Activated CD4-positive, alpha-beta memory T cell treated with anti-CD3 and anti-CD28 coated beads, Interleukin-2, amount 10 ng/mL, durations not matched to agents 7 days and 5 days (primary cell): ENCODE data around the gene RIMS1. TPM values are rescaled to one million over a fixed set of nuclear protein-coding genes. Genes with fewer than 3 reads are reported as not detected.

Experiments
- CTCF ChIA-PET: fragments of 350-600 bp; sonication (Branson Sonifier 250); formaldehyde crosslinking; loops from one replicate; lab custom pipeline; 2021; ENCODE audit warnings: antibody characterized with exemption, inconsistent platforms; lab: Charles Lee
- POLR2A ChIA-PET: fragments of 350-600 bp; sonication (Branson Sonifier 250); formaldehyde crosslinking; loops from one replicate; lab custom pipeline; 2021; ENCODE audit warnings: antibody characterized with exemption; lab: Charles Lee
- DNase-seq: peaks from one replicate; pipeline ENCODE4 v3.0.0-alpha.2; 2020
- H3K27ac Mint-ChIP-seq: one replicate; pipeline ENCODE4 v1.8.0; 2021; ENCODE audit warnings: mild to moderate bottlenecking, mixed read lengths
- H3K27me3 Mint-ChIP-seq: one replicate; pipeline ENCODE4 v1.8.0; 2021; ENCODE audit warnings: mixed read lengths
- H3K36me3 Mint-ChIP-seq: one replicate; pipeline ENCODE4 v1.8.0; 2021; ENCODE audit warnings: low read depth, mixed read lengths
- H3K4me1 Mint-ChIP-seq: one replicate; pipeline ENCODE4 v1.8.0; 2021; ENCODE audit warnings: mixed read lengths
- H3K4me3 Mint-ChIP-seq: one replicate; pipeline ENCODE4 v1.8.0; 2021; ENCODE audit warnings: mild to moderate bottlenecking, mixed read lengths
- H3K9me3 Mint-ChIP-seq: one replicate; pipeline ENCODE4 v1.8.0; 2021; ENCODE audit warnings: mixed read lengths
- total RNA-seq, 2 experiments: library from RNA; stranded (reverse); gene quantifications; one replicate each; pipeline ENCODE4 v1.2.3, GENCODE V29; 2021

The RIMS1 gene, protein sequence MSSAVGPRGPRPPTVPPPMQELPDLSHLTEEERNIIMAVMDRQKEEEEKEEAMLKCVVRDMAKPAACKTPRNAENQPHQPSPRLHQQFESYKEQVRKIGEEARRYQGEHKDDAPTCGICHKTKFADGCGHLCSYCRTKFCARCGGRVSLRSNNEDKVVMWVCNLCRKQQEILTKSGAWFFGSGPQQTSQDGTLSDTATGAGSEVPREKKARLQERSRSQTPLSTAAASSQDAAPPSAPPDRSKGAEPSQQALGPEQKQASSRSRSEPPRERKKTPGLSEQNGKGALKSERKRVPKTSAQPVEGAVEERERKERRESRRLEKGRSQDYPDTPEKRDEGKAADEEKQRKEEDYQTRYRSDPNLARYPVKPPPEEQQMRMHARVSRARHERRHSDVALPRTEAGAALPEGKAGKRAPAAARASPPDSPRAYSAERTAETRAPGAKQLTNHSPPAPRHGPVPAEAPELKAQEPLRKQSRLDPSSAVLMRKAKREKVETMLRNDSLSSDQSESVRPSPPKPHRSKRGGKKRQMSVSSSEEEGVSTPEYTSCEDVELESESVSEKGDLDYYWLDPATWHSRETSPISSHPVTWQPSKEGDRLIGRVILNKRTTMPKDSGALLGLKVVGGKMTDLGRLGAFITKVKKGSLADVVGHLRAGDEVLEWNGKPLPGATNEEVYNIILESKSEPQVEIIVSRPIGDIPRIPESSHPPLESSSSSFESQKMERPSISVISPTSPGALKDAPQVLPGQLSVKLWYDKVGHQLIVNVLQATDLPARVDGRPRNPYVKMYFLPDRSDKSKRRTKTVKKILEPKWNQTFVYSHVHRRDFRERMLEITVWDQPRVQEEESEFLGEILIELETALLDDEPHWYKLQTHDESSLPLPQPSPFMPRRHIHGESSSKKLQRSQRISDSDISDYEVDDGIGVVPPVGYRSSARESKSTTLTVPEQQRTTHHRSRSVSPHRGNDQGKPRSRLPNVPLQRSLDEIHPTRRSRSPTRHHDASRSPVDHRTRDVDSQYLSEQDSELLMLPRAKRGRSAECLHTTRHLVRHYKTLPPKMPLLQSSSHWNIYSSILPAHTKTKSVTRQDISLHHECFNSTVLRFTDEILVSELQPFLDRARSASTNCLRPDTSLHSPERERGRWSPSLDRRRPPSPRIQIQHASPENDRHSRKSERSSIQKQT (N-terminal part only)
- total RNA-seq, result not detected

DNA sequence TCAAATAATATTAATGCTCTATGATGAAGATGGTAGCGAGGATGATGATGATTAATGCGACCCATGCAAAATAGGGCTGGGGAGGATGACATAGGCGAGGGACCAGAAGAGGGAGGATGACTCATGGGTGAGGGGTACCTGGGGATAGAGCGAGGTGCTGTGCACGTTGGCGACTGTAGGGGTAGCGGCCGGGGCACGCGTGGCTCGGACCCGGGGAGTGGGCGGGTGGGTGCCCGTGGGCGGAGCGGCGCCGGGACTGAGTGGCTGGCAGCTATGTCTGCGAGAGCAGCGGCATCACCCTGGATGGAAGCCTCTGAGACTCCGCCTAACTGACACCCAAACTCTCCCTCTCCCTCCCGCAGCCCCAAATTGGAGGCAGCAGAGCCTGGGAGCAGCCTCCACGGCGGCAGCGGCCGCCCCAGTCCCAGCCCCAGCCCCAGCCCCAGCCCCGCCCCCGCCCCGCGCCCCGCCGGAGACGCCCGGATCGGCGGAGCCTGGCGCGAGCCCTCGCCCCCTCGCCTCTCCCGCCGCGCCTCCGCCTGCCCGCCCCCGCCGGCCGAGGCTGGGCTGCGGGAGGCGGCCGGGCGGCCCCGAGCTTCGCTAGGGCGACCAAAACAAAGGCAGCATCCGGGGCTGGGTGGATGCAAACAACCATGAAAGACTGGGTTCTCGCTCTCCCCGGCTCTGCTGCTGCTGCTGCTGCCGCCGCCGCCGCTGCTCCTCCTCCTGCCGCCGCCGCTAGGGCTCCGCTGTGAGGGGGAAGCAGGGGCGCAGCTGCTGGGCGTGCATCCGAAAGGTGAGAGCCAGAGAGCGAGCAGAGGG is at the start of gene RIMS1:
Gene RIMS1, plus strand, starts transcription at position 367 of the 822 bp plus-strand sequence. CDS start 474 bp downstream, outside the sequence.
- no peak within 1 kb of the TSS for H3K4me3 Mint-ChIP-seq
- peaks cover 2% of the 10 kb centered on the region for H3K4me1 Mint-ChIP-seq
- ChIA-PET CTCF (no interaction called here), POLR2A (no interaction called here)
- no peak for DNase-seq
- no peaks in the 10 kb centered on the region for H3K36me3 Mint-ChIP-seq
- no peaks in the 10 kb centered on the region for H3K9me3 Mint-ChIP-seq
- H3K27me3 Mint-ChIP-seq, result peaks cover 20% of the 10 kb centered on the region
- H3K27ac Mint-ChIP-seq, result no peak within 1 kb of the TSS

DNA sequence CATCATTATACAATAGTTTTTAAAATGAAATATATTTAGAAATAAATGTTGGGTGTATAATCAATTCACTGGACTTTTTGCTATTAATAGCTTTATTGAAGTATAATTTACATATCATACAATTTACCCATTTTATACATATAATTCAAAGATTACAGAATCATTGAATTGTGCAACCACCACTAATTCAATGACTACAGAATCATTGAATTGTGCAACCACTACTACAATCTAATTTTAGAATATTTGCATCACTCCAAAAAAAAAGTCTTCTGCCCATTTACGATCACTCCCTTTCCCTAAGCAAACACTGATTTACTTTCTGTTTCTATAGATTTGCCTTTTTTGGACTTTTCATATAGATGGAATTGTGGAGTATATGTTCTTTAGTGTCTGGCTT is 35.1 kb upstream of the RIMS1 start:
- no peak overlapping the region for H3K27ac Mint-ChIP-seq
- ChIA-PET POLR2A (no interaction called here), CTCF (no interaction called here)
- peaks cover 5% of the 10 kb centered on the region for H3K9me3 Mint-ChIP-seq
- no peak overlapping the region for H3K4me3 Mint-ChIP-seq
- H3K36me3 Mint-ChIP-seq, result no peaks in the 10 kb centered on the region
- DNase-seq, result no peak
- no peaks in the 10 kb centered on the region for H3K27me3 Mint-ChIP-seq
- H3K4me1 Mint-ChIP-seq, result no peaks in the 10 kb centered on the region

DNA sequence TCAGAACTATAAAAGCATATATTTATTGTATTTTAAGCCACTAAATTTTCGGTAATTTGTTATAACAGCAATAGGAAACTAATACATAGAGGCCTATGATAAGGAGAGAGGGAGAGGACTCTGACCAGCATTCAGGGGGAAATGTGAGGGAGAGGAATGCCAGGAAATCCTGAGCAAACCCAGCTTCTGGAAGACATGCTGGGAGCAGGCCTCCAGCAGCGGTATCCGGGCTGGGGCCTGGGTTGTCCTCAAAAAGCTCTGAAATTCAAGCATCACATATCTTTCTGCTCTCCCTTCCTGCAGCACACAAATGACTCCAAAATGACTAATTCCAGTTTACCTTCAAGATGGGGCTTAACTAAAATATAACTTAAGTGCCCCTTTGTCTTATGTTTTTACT is 33.4 kb upstream of the RIMS1 start:
- Mint-ChIP-seq H3K4me3 (no peak overlapping the region), H3K4me1 (no peaks in the 10 kb centered on the region), H3K27me3 (no peaks in the 10 kb centered on the region), H3K27ac (no peak overlapping the region), H3K36me3 (no peaks in the 10 kb centered on the region), H3K9me3 (peaks cover 5% of the 10 kb centered on the region)
- POLR2A ChIA-PET, result no interaction called here
- CTCF ChIA-PET, result no interaction called here
- DNase-seq, result no peak

DNA sequence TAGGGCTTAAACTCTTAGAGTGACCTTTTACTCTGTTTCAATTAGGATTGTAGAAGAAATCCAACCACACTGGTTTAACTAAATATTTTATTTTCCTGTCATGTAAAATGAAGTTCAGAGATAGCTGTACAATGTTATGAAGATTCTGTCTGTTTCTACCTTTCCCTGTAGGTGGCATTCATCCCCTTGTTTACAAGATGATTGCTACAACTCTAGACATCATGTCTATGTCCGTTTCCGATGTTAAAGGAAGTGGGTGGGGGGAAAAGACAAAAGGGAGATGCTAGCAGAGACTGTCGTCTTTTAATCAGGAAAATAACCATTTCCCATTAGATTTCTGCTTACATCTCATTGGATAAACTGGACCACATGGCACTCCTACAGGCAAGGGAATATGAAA is 30.9 kb upstream of the RIMS1 start:
- no peak for DNase-seq
- ChIA-PET POLR2A (no interaction called here), CTCF (no interaction called here)
- no peak overlapping the region for H3K4me3 Mint-ChIP-seq
- H3K27ac Mint-ChIP-seq, result no peak overlapping the region
- no peaks in the 10 kb centered on the region for H3K36me3 Mint-ChIP-seq
- no peaks in the 10 kb centered on the region for H3K4me1 Mint-ChIP-seq
- no peaks in the 10 kb centered on the region for H3K27me3 Mint-ChIP-seq
- peaks cover 5% of the 10 kb centered on the region for H3K9me3 Mint-ChIP-seq

DNA sequence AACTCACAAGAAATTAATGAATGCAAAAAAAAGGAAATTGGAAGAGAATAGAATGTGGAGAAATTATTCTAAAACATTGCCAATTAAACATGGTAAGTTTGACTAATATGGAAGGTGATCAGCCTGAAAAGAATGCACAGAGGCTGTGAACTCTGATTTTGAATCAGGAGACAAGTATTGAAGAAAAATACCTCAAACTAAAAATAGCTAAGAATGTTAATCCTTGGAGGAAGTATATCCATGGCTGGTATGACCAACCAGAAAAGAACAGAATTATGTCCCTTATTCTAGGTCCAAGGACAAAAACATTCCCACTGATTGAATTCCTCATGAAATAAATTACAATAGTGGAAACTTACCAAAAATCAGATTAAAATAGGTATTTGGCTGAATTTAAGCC is 7.3 kb upstream of the RIMS1 start:
- Mint-ChIP-seq H3K27ac (no peak overlapping the region), H3K4me1 (no peaks in the 10 kb centered on the region), H3K4me3 (no peak overlapping the region), H3K9me3 (no peaks in the 10 kb centered on the region), H3K36me3 (no peaks in the 10 kb centered on the region), H3K27me3 (no peaks in the 10 kb centered on the region)
- DNase-seq, result no peak
- ChIA-PET CTCF (no interaction called here), POLR2A (no interaction called here)

DNA sequence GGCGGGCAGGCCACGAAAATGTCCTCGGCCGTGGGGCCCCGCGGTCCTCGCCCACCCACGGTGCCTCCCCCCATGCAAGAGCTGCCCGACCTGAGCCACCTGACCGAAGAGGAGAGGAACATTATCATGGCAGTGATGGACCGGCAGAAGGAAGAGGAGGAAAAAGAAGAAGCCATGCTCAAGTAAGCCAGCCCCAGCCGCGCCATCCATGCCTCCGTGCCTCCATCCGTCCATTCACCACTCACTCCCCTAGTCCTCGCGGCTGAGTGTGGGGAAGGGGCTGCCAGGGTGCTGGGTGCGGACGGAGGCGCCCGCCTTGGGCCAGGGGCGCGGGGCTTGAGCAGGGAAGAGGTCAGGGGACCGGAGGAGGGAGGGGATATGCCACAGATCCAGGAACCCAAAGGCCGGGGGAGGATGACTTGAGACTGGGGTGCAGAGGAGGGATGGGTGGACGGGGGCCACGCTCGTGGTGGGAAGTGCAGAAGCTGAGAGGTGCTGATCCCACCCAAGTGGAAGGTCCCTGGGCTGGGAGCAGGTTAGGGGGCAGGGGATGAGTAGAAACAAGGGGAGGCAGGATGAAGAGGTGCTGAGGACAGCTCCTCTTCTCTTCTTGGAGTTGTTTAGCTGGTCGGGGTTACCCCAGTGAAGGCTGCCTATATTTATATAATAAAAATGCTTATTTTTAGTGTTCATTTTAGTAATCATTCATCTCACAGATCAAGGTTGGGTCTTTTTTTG is 825 bp downstream of the RIMS1 start:
- H3K4me1 Mint-ChIP-seq, result peaks cover 2% of the 10 kb centered on the region
- no peak overlapping the region for H3K27ac Mint-ChIP-seq
- no peaks in the 10 kb centered on the region for H3K36me3 Mint-ChIP-seq
- no peak overlapping the region for H3K4me3 Mint-ChIP-seq
- DNase-seq, result no peak
- no peaks in the 10 kb centered on the region for H3K9me3 Mint-ChIP-seq
- ChIA-PET POLR2A (no interaction called here), CTCF (no interaction called here)
- peaks cover 20% of the 10 kb centered on the region for H3K27me3 Mint-ChIP-seq

DNA sequence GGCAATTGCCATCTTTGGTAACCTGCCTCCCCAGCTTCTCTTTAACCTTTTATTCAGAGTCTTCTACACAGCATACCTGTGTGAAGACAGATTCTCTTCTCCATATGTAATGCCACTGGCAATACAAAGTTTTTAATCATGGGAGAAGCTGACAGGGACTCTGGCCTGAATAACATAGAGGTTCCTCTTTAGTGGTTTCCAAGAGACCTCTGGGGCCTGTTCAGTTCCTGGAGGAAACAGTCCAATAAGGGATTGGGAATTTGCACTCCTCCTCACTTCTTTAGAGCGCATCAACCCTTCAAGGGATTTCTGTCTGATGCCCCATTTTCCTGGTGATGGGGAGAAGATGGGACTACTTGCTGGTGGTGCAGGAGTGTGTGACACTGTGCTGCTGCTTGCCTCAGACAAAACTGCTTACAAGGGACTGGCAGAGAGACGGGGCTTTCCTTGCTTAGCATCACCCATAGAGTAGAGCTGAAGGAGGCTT is 1.4 kb downstream of the RIMS1 start:
- no peak for DNase-seq
- Mint-ChIP-seq H3K27me3 (peaks cover 20% of the 10 kb centered on the region), H3K36me3 (no peaks in the 10 kb centered on the region), H3K27ac (no peak overlapping the region), H3K9me3 (no peaks in the 10 kb centered on the region), H3K4me3 (no peak overlapping the region), H3K4me1 (peaks cover 2% of the 10 kb centered on the region)
- ChIA-PET CTCF (no interaction called here), POLR2A (no interaction called here)

DNA sequence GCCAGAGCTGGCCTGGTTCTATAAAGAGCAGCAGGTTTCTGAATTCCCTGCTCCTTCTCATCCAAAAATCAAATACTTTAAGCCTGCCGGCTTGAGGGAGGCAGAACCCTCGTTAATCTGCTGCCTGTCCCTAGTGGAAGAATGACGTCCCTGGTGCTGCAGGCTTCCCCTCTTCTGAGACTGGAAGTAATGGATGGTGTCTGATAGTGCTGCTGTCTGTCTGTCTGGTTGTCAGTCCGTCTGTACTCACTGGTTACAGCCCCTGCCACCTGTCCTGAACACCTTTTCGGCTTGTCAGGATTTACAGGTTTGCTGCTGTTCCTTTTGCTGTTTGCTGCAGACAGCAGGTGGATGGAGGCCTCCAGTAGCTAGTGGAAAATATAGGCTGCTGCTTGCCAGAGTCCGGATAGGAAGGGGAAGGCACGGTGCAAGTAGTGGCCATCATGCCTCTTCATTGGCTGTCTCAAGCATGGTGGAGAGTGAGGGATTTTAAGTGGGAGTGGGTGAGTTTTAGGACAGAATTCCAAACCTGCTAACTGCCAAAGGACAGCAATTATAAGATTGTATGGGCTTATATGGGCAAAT is 2.5 kb downstream of the RIMS1 start:
- no peak overlapping the region for H3K27ac Mint-ChIP-seq

DNA sequence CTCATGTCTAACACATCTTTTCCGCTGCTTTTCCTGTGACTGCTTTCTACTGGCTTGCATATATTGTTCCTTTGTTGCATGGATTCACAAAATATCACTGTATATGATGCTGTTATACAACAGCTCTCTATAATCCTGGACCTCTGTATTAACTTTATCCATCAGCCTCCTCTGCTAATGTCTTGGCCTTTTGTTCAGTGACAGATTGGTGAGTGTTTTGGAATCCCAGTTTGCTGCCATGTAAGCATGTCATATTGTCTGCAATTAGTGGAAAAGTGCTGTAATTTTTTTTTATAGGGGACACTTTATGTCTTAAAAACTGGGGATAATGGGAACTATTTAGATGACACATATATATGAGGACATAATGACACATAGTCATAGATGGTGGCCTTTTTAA is 3.0 kb downstream of the RIMS1 start:
- CTCF ChIA-PET, result no interaction called here

More for the DNA sequence above, 2.5 kb downstream of the RIMS1 start:
- POLR2A ChIA-PET, result no interaction called here
- Mint-ChIP-seq H3K4me1 (peaks cover 2% of the 10 kb centered on the region), H3K27me3 (peaks cover 20% of the 10 kb centered on the region), H3K36me3 (no peaks in the 10 kb centered on the region), H3K4me3 (no peak overlapping the region), H3K9me3 (no peaks in the 10 kb centered on the region)
- no peak for DNase-seq
- CTCF ChIA-PET, result no interaction called here

DNA sequence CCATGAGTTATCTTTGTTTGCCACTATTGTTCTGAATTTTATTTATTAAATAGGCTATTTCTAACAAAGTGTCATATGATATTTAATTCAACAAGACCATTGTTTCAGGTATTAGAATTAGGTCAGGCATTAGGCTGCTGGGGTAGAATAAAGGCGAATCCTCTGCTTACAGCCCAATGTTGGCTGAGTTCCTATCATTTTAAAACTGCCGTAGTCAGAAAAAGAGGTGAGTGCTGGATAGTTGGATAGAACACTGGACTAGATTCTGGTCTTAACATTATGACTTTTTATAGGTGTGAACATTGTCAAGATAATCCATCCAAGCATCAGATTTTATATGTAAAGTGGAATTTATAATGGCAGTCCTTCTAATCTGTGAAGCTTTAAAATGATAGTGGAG is 6.3 kb downstream of the RIMS1 start:
- no peak for DNase-seq
- ChIA-PET POLR2A (no interaction called here), CTCF (no interaction called here)
- no peaks in the 10 kb centered on the region for H3K4me1 Mint-ChIP-seq
- no peaks in the 10 kb centered on the region for H3K9me3 Mint-ChIP-seq
- no peak overlapping the region for H3K4me3 Mint-ChIP-seq
- H3K36me3 Mint-ChIP-seq, result no peaks in the 10 kb centered on the region
- peaks cover 3% of the 10 kb centered on the region for H3K27me3 Mint-ChIP-seq
- no peak overlapping the region for H3K27ac Mint-ChIP-seq

More for the DNA sequence above, 3.0 kb downstream of the RIMS1 start:
- no peaks in the 10 kb centered on the region for H3K36me3 Mint-ChIP-seq
- no peak for DNase-seq
- no peak overlapping the region for H3K27ac Mint-ChIP-seq
- POLR2A ChIA-PET, result no interaction called here
- H3K9me3 Mint-ChIP-seq, result no peaks in the 10 kb centered on the region
- peaks cover 20% of the 10 kb centered on the region for H3K27me3 Mint-ChIP-seq
- H3K4me3 Mint-ChIP-seq, result no peak overlapping the region
- peaks cover 2% of the 10 kb centered on the region for H3K4me1 Mint-ChIP-seq

DNA sequence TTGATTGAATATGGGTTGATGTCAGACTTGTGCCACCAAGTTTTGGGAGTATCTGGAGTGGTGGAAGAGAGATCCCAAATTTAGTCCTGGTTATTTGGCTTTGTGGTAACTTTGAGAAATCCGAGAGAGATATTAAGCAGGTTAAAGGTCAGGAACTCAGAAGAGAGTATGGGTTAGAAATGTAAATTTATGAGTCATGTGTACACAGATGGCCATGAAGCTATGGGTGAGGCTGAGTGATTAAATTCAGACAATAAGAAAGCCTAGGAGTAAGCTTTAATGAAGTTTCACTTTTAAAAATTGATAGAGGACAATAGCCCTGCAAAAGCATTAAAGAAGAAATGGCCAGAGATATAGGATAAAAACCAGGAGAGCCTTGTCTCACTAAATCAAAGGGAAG is 14.3 kb downstream of the RIMS1 start:
- no peak overlapping the region for H3K27ac Mint-ChIP-seq
- no peak for DNase-seq
- H3K9me3 Mint-ChIP-seq, result no peaks in the 10 kb centered on the region
- no peak overlapping the region for H3K4me3 Mint-ChIP-seq
- H3K27me3 Mint-ChIP-seq, result no peaks in the 10 kb centered on the region
- CTCF ChIA-PET, result no interaction called here
- H3K36me3 Mint-ChIP-seq, result no peaks in the 10 kb centered on the region
- H3K4me1 Mint-ChIP-seq, result no peaks in the 10 kb centered on the region
- POLR2A ChIA-PET, result no interaction called here

DNA sequence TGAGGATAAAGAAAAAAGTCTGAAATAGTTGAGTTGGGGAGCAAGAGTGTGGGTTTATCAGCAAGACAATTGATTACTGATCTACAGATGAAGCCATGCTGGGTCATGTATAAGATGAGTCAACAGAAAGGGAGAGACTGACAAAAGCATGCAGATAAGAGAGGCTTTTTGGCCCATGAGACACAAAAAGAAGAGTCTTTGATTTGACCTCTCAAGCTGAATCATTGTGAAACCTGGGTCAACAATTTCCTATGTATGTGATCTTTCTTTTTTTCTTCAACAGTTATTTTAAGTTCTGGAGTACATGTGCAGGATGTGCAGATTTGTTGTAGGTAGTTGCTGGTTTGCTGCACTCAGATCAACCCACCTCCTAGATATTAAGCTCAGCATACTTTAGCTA is 15.9 kb downstream of the RIMS1 start:
- Mint-ChIP-seq H3K27me3 (no peaks in the 10 kb centered on the region), H3K4me1 (no peaks in the 10 kb centered on the region), H3K36me3 (no peaks in the 10 kb centered on the region), H3K9me3 (no peaks in the 10 kb centered on the region), H3K4me3 (no peak overlapping the region), H3K27ac (no peak overlapping the region)
- ChIA-PET CTCF (no interaction called here), POLR2A (no interaction called here)
- no peak for DNase-seq
